H1 (cell line): ENCODE data around the gene ASAP2.

Source experiments
- POLR2A ChIP-seq, 2 experiments: IDR thresholded peaks; 1 replicate in 1 of 2; 2 replicates in 1 of 2; pipeline ENCODE4 v1.6.1; 2011; ENCODE audit warnings: low read depth in 2 of 2, low read length in 2 of 2, mild to moderate bottlenecking in 2 of 2; ENCODE audit errors: control extremely low read depth in 1 of 2
- POLR2AphosphoS5 ChIP-seq: IDR thresholded peaks from 2 replicates; pipeline ENCODE4 v1.6.1; 2011; ENCODE audit warnings: low read depth, low read length
- RAD21 ChIP-seq, 2 experiments: IDR thresholded peaks in 1 of 2; conservative IDR thresholded peaks in 1 of 2; 2 replicates each; pipeline ENCODE4 v1.6.1; 2011; ENCODE audit warnings: low read depth in 2 of 2, low read length in 2 of 2, improper control_type of control experiment in 1 of 2, inconsistent platforms in 1 of 2, mild to moderate bottlenecking in 1 of 2, moderate library complexity in 1 of 2
- TBP ChIP-seq: IDR thresholded peaks from 2 replicates; pipeline ENCODE4 v1.6.1; 2011; ENCODE audit warnings: low read depth, low read length, improper control_type of control experiment
- TF ChIP-seq, protein P1 (sequence below): IDR thresholded peaks from 2 replicates; pipeline ENCODE4 v1.6.1; 2011; ENCODE audit warnings: low read depth, mild to moderate bottlenecking, low read length; ENCODE audit not compliant: insufficient read depth
- TF ChIP-seq, protein P2 (sequence below), 3 experiments: IDR thresholded peaks; 1 replicate in 2 of 3; 2 replicates in 1 of 3; pipeline versions ENCODE4 v1.5.1 to v1.6.1; 2011; ENCODE audit warnings: low read length in 3 of 3, mild to moderate bottlenecking in 3 of 3, inconsistent platforms in 2 of 3, low read depth in 1 of 3, moderate library complexity in 1 of 3; ENCODE audit not compliant: insufficient read depth in 1 of 3; ENCODE audit errors: control extremely low read depth in 1 of 3

GRCh38 chr2:9178904-9179571 lies 27.6 kb upstream of the ASAP2 start:
- TF ChIP-seq RAD21 (IDR thresholded peaks at IDR 0.05 in 1 of 2, conservative IDR thresholded peaks at IDR 0.05 in 1 of 2; ENCODE audit: low read depth in 2 of 2, low read length in 2 of 2) (no peak), POLR2AphosphoS5 (no peak), POLR2A (IDR thresholded peaks at IDR 0.05; ENCODE audit: control extremely low read depth in 1 of 2, low read depth in 2 of 2, low read length in 2 of 2) (no peak), TBP (no peak)
- TF ChIP-seq, protein P1, sequence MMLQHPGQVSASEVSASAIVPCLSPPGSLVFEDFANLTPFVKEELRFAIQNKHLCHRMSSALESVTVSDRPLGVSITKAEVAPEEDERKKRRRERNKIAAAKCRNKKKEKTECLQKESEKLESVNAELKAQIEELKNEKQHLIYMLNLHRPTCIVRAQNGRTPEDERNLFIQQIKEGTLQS: no peak
- TF ChIP-seq, protein P2, sequence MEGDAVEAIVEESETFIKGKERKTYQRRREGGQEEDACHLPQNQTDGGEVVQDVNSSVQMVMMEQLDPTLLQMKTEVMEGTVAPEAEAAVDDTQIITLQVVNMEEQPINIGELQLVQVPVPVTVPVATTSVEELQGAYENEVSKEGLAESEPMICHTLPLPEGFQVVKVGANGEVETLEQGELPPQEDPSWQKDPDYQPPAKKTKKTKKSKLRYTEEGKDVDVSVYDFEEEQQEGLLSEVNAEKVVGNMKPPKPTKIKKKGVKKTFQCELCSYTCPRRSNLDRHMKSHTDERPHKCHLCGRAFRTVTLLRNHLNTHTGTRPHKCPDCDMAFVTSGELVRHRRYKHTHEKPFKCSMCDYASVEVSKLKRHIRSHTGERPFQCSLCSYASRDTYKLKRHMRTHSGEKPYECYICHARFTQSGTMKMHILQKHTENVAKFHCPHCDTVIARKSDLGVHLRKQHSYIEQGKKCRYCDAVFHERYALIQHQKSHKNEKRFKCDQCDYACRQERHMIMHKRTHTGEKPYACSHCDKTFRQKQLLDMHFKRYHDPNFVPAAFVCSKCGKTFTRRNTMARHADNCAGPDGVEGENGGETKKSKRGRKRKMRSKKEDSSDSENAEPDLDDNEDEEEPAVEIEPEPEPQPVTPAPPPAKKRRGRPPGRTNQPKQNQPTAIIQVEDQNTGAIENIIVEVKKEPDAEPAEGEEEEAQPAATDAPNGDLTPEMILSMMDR (IDR thresholded peaks at IDR 0.05; ENCODE audit: control extremely low read depth in 1 of 3, insufficient read depth in 1 of 3, low read depth in 1 of 3, low read length in 3 of 3): no peak
